Tibial nerve (tissue), 4 donors: ENCODE data around the gene PCOLCE2. TPM values are rescaled to one million over a fixed set of nuclear protein-coding genes. Genes with fewer than 3 reads are reported as not detected.

Experiments used
- DNase-seq, 2 donors: peaks; one replicate each; pipeline ENCODE4 v3.0.0-alpha.2; 2019; ENCODE audit warnings: low spot score in 2 of 2
- H3K27ac ChIP-seq, 4 donors: fragments of 200-600 bp; sonication (generic) in 3 of 4; one replicate each; pipeline ENCODE4 v1.5.1; 2017 to 2019; ENCODE audit warnings: mild to moderate bottlenecking in 1 of 4
- H3K27me3 ChIP-seq, 2 donors: fragments of 200-600 bp; sonication (generic) in 1 of 2; one replicate each; pipeline versions ENCODE4 v1.5.1 to v1.6.0; 2017 to 2019
- H3K36me3 ChIP-seq, 3 donors: fragments of 200-600 bp; sonication (generic); one replicate each; pipeline ENCODE4 v1.5.1; 2018 to 2019
- H3K4me1 ChIP-seq, 4 donors: fragments of 200-600 bp; sonication (generic) in 3 of 4; one replicate each; pipeline ENCODE4 v1.5.1; 2017 to 2019
- H3K4me3 ChIP-seq, 4 donors: fragments of 200-600 bp; sonication (generic) in 3 of 4; one replicate each; pipeline ENCODE4 v1.5.1; 2017 to 2019; ENCODE audit warnings: mild to moderate bottlenecking in 1 of 4, moderate library complexity in 1 of 4
- H3K9me3 ChIP-seq, 4 donors: fragments of 200-600 bp; sonication (generic) in 3 of 4; one replicate each; pipeline ENCODE4 v1.5.1; 2017 to 2019
- EP300 ChIP-seq, 2 donors: sonication (generic); formaldehyde crosslinking; IDR thresholded peaks; one replicate each; pipeline ENCODE4 v1.6.1; 2017; ENCODE audit warnings: antibody characterized with exemption in 2 of 2, mild to moderate bottlenecking in 1 of 2
- POLR2A ChIP-seq, 2 donors: fragments of 450-650 bp; IDR thresholded peaks; one replicate each; pipeline ENCODE4 v1.6.1; 2017; ENCODE audit warnings: antibody characterized with exemption in 2 of 2, mild to moderate bottlenecking in 2 of 2, moderate library complexity in 2 of 2
- WGBS, 2 donors: methylation state at CpG; one replicate each; pipeline ENCODE4 v1.1.5; 2018; 5-methylcytosine and 5-hydroxymethylcytosine counted together
- small RNA-seq: library from RNA; depleted of rRNA; stranded (forward); fragments of <200 nt; gene quantifications from one replicate; pipeline ENCODE3, GENCODE V24; 2016
- total RNA-seq, 4 donors: library from RNA; depleted of rRNA; stranded (reverse); fragments of >200 nt; gene quantifications; one replicate each; pipeline ENCODE4 v1.1.0, GENCODE V29; 2016
- TF ChIP-seq, protein P1 (sequence below), 5 experiments: fragments of 200-600 bp in 3 of 5; fragments of 450-650 bp in 2 of 5; sonication (generic) in 3 of 5; IDR thresholded peaks; one replicate each; pipeline ENCODE4 v1.5.1; 2016 to 2019; ENCODE audit warnings: antibody characterized with exemption in 5 of 5, mild to moderate bottlenecking in 3 of 5, moderate library complexity in 2 of 5

PCOLCE2 gene
- total RNA-seq, 4 donors from 2014 or later: 38.5 to 105 (median 59.1) TPM

- no peaks in the 10 kb centered on the region for H3K9me3 ChIP-seq
- no peaks in the 10 kb centered on the region for H3K4me1 ChIP-seq
- H3K27me3 ChIP-seq: no peaks in the 10 kb centered on the region
- no peak overlapping the region for H3K4me3 ChIP-seq
- peaks cover 0 to 13% (median 0%) of the 10 kb centered on the region in 3 donors for H3K36me3 ChIP-seq
- DNase-seq: no peak
- no peak overlapping the region for H3K27ac ChIP-seq
- TF ChIP-seq, protein P1, sequence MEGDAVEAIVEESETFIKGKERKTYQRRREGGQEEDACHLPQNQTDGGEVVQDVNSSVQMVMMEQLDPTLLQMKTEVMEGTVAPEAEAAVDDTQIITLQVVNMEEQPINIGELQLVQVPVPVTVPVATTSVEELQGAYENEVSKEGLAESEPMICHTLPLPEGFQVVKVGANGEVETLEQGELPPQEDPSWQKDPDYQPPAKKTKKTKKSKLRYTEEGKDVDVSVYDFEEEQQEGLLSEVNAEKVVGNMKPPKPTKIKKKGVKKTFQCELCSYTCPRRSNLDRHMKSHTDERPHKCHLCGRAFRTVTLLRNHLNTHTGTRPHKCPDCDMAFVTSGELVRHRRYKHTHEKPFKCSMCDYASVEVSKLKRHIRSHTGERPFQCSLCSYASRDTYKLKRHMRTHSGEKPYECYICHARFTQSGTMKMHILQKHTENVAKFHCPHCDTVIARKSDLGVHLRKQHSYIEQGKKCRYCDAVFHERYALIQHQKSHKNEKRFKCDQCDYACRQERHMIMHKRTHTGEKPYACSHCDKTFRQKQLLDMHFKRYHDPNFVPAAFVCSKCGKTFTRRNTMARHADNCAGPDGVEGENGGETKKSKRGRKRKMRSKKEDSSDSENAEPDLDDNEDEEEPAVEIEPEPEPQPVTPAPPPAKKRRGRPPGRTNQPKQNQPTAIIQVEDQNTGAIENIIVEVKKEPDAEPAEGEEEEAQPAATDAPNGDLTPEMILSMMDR (IDR thresholded peaks at IDR 0.05): no peak
- TF ChIP-seq POLR2A (IDR thresholded peaks at IDR 0.05) (no peak), EP300 (IDR thresholded peaks at IDR 0.05) (no peak)
Measured at GRCh38 chr3:142779591-142779990, 109.3 kb downstream of the PCOLCE2 start.

GRCh38 chr3:142778541-142778940 is 110.3 kb downstream of the PCOLCE2 start:
- Histone ChIP-seq H3K36me3 (peaks cover 0 to 12% (median 0%) of the 10 kb centered on the region in 3 donors), H3K4me1 (no peaks in the 10 kb centered on the region), H3K9me3 (no peaks in the 10 kb centered on the region), H3K27ac (no peak overlapping the region), H3K4me3 (no peak overlapping the region), H3K27me3 (no peaks in the 10 kb centered on the region)
- DNase-seq: no peak
- WGBS, 2 donors: 86 to 89% methylated on average over 2 of the region's 2 CpGs
- TF ChIP-seq EP300 (IDR thresholded peaks at IDR 0.05) (no peak), POLR2A (IDR thresholded peaks at IDR 0.05) (no peak)
- TF ChIP-seq, protein P1 (IDR thresholded peaks at IDR 0.05): no peak

DNA sequence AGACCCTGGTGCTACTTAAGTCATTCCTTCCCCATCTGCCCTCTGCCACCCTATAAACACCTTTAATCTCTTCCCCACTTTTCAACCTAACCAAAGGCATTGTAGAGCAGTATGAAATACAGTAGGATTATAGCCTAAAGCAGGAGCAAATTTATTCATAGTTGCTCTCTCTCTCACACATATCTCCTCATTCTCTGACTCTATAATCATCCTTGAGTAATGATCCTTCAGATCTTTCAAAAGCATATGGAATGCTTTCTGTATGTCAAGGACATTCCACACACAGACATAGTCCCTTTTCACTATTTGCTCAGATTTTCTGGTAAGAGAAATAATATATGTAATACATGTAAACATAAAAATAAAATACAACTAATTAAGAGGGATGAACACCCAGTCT is 111.0 kb downstream of the PCOLCE2 start:
- no peaks in the 10 kb centered on the region for H3K4me1 ChIP-seq
- no peaks in the 10 kb centered on the region for H3K27me3 ChIP-seq
- TF ChIP-seq POLR2A (IDR thresholded peaks at IDR 0.05): no peak
- TF ChIP-seq EP300 (IDR thresholded peaks at IDR 0.05): no peak
- TF ChIP-seq, protein P1 (IDR thresholded peaks at IDR 0.05): no peak
- no peak overlapping the region for H3K4me3 ChIP-seq
- no peak for DNase-seq
- H3K36me3 ChIP-seq: peaks cover 0 to 17% (median 0%) of the 10 kb centered on the region in 3 donors
- H3K9me3 ChIP-seq: no peaks in the 10 kb centered on the region
- no peak overlapping the region for H3K27ac ChIP-seq

DNA sequence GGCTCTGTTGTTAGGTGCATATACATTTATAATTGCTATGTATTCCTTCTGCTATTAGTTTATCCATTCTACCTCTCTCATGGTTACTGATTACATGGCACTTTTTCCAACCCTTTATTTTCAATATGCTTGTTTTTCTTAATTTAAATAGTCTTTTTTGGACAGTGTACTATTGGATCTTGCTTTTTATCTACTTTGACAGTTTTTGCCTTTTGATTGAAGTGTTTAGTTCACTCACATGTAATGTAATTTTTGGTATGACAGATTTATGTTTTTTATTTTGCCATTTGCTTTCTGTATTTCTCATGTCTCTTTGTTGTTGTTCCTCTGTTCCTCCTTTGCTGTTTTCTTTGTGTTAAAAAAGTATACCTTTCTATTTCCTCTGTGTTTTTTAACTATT is 120.5 kb downstream of the PCOLCE2 start:
- H3K4me3 ChIP-seq: no peak overlapping the region
- no peaks in the 10 kb centered on the region for H3K27me3 ChIP-seq
- no peaks in the 10 kb centered on the region for H3K4me1 ChIP-seq
- H3K27ac ChIP-seq: no peak overlapping the region
- TF ChIP-seq POLR2A (IDR thresholded peaks at IDR 0.05): no peak
- TF ChIP-seq, protein P1 (IDR thresholded peaks at IDR 0.05): no peak
- no peak for TF ChIP-seq EP300 (IDR thresholded peaks at IDR 0.05)
- no peak for DNase-seq
- H3K9me3 ChIP-seq: peaks cover 0 to 21% (median 6%) of the 10 kb centered on the region in 4 donors
- H3K36me3 ChIP-seq: peaks cover 0 to 65% (median 0%) of the 10 kb centered on the region in 3 donors

Small RNA genes within 50 kb of the gene (small RNA-seq; reads per million reads assigned to genes)
- gene RNU7-47P: not detected

Other genes starting within 250 kb of the PCOLCE2 start
- gene TRPC1, start 165.0 kb downstream of the PCOLCE2 start, total RNA-seq: 10 to 100 TPM; 23.4 to 47.7 (median 31.1) TPM
- not detected for gene PAQR9, start 74.6 kb upstream of the PCOLCE2 start, total RNA-seq
- 100 to 1,000 TPM in 1 of 4 donors, 10 to 100 TPM in 3; 92.4 to 104 (median 95.6) TPM for gene U2SURP, start 112.5 kb upstream of the PCOLCE2 start, total RNA-seq
- gene CHST2, start 230.7 kb upstream of the PCOLCE2 start, total RNA-seq: 10 to 100 TPM; 14.7 to 33.7 (median 18.8) TPM